ENCODE measurements around the gene ESCO1.

Gene ESCO1

GRCh38 chr18:21481739-21482138, 118.8 kb downstream of the ESCO1 start:
- TF ChIP-seq TAF1 (IDR thresholded peaks at IDR 0.05; ENCODE audit: borderline replicate concordance, low read depth, low read length) (no peak), POLR2AphosphoS5 (IDR thresholded peaks at IDR 0.05; ENCODE audit: low read depth, low read length) (no peak), POLR2A (IDR thresholded peaks at IDR 0.05; ENCODE audit: low read depth, low read length) (no peak)
- FAIRE-seq: no peak
- DNase-seq (ENCODE audit: insufficient read length): no peak

DNA sequence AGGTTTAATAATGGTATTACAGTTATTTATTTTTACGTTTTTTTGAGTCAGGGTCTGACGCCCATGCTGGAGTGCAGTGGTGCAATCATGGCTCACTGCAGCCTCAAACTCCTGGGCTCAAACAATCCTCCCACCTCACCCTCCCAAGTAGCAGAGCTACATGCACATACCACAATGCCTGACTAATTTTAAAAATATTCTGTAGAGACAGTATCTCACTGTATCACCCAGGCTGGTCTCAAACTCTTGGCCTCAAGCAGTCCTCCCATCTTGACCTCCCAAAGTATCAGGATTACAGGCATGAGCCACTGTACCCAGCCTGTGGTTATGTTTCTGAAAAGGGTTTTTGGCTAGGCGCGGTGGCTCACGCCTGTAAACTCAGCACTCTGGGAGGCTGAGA, 120.8 kb downstream of the ESCO1 start:
- DNase-seq (ENCODE audit: insufficient read length) (no peak), FAIRE-seq (no peak)
- TF ChIP-seq TAF1 (IDR thresholded peaks at IDR 0.05; ENCODE audit: borderline replicate concordance, low read depth, low read length) (no peak), POLR2AphosphoS5 (IDR thresholded peaks at IDR 0.05; ENCODE audit: low read depth, low read length) (no peak), POLR2A (IDR thresholded peaks at IDR 0.05; ENCODE audit: low read depth, low read length) (no peak)

Data from GM12892 (cell line).